Right renal pelvis (tissue), 4 donors: ENCODE data around the gene RECQL5. TPM values are rescaled to one million over a fixed set of nuclear protein-coding genes. Genes with fewer than 3 reads are reported as not detected.

ENCODE experiments used
- DNase-seq, 4 donors: peaks; one replicate each; pipeline ENCODE4 v3.0.0-alpha.2; 2013; ENCODE audit warnings: low read depth in 4 of 4, low spot score in 3 of 4, missing footprints in 1 of 4
- polyA plus RNA-seq, 4 donors: library from polyadenylated mRNA; unstranded; fragments of 120-200 nt; gene quantifications; one replicate each; pipeline ENCODE4 v1.2.1, GENCODE V29; 2013; ENCODE audit not compliant: insufficient read length in 4 of 4

Gene RECQL5
- polyA plus RNA-seq, 4 donors: 33.7 to 46.5 (median 38.7) TPM

DNA sequence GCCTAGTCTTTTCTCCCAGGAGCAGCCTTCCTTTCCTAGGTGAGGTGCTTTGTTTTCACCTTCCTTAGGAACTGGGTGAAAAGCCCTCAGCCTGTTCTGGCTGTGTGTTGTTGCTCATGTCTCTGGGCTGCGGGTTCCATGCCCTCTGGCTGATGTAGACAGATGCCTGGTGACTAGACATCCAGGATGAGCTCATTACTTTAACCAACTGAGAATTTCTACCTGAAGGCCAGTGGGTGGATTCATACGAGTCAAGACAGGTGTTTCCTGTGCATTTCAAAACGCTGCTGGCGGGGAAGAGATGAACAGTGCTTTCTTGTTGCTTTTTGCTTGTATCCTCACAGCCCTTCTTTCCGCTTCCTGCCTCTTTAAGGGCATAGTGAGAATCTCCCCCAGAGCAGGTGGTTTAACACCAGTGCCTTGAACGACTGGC is 22.5 kb upstream of the RECQL5 start:
- DNase-seq: no peak

DNA sequence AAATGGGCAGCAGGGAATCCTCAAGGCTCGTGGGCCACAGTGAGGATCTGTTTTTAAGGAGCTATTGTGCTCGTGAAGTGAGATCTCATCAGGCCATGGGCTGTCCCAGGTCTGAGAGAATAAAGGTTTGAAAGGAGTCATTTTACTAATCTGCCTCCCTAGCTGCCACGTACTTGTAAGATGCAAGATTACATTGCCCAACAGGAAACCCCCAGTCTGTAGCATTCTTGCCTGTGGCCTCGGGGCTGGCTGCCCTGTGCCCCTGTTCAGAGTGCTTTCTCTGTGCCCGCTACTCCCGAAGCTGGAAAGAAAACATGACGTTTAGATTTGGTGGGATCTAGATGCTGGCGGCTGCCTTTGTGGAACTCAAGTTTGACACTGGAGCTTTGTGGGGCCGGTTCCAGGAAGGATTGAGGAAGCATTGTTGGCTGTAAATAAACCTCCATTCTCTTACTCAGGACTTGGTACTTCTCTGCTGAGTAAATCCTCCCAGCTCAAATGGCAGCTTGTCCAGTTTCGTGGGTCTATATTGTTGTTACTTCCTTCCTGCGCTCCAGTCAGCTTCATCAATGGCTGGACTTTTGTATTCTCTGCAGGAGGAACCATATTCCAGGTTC is 21.4 kb upstream of the RECQL5 start:
- DNase-seq: no peak

DNA sequence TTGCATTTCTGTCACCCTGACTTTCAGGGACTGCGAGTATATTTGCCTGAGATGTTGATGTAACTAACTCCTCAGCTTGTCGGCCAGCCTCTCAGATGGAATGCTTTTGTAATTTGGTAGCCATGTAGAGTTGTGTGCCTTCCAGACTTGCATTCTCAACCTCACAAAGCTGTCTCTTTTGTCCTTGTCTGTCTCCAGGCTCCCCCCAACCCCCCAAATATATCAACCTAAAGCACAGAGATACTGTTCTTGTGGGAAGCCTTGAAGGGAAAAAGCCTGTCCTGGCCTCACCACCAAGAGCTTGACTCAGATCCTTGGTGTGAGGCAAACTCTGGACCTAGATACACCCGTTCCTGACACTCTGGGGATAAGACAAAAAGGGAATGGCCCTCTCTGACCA is 18.5 kb upstream of the RECQL5 start:
- DNase-seq: no peak

DNA sequence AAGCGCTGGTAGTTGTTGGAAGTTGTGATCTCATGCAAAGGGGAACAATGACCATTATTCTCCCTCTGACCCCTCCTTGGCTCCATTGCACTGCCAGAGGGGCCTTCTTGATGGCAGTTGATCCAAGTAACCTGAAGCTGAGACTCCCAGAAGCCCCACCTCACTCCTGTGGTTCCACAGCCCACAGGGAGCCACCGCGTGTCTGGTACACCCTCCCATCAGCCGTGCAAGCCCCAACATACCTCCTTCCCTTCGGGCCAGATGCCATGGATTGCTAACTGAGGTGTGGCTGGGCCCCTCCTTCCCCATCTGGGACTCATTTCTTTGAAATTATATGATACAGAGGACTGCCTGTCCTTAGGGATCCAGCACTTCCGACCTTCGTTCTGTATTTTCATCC is 18.0 kb upstream of the RECQL5 start:
- no peak for DNase-seq

DNA sequence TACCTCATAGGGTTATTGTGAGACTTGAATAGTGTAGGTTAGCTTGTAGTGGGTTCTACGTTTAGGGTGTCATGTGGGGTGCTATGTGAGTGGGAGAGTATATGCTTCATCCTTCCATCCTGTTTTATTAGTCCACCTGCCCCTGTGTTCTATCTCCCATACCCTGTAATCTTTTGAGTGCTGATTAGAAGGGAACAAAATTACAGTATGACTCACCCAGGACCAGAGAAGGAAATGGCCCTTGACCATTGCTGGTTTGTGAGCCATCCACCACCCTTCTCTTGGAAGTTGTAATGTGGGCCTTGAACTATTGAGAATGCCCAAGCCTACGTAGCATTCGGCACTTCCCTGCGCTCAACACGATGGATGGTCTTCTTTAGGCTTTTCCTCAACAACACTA is 17.3 kb upstream of the RECQL5 start:
- no peak for DNase-seq

DNA sequence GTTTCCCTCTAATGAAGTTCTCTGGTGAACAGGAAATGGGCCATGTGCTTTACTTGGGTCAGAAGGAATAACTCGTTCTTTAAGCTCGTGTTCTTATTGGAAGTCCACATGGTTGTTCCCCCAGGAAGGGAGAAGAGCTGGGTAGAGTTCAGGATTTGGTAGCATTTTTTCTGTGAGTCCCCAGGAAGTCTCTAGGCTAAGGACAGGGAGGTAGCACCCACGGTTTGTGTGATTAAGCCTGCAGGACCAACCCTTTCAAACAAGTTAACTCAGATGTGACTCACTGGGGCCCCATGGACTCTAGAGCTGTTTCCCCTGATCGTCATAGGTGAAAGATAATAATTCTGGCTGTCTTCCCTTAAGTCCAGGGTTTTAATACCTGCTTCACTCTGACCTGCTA is 16.6 kb upstream of the RECQL5 start:
- no peak for DNase-seq

DNA sequence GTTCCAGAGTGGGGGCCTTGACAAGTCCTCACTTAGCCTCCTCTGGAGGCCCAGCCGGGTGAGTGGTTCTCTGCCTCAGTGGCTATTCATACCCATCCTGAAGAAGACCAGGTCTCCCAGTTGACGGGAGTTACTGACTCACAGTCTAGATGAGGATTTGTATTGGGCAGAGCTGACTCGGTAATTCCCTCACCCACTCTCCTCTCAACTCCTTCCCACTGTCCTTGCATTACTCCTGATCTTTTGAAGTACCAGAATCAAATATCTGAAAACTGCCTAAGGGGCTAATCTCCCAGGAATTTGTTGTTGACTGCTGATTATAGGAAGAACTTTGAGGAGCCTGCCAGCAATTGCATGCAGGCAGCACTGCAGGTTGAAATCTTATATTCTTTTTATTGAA is 14.3 kb upstream of the RECQL5 start:
- no peak for DNase-seq

DNA sequence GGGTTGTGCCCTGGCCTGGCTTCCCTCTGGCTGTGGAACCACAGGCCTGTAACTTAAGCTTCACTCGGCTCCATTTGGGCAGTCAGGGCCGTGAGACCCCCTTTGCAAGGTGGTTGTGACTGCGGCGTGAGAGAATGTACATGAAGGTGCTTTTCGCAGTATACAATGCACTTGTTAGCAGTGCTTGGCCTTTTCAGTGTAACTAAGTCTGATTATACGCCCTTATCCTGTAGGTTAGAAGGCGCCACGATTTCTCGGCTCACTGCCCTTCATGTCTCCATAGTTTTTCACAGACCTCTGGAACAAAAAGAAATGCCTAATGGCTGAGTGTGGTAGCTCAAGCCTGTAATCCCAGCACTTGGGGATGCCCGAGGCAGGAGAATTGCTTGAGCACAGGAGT is 13.5 kb upstream of the RECQL5 start:
- no peak for DNase-seq

DNA sequence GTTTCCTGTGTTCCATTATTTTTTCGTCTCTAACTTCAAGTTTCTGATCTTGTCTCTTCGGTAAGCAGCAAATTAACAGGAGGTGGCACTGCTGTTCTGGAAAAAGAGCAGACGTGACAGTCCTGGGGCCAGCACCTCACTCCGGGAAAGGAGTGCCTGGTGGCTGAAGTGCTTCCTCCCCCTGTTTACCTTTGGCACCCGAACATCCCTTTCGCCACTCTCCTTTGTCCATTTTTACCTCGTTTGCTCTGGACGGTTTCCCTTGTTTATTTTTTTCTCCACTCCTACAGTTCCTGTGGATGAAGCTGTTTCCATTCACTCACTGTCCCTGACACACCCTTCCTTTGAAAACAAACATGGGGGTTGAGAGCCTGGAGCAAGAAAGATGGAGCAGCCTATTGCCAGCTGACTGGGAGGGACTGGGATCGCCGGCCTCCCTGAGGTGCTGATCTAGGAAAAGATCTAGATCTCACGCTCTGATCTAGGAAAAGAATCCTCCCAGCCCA is 12.8 kb upstream of the RECQL5 start:
- DNase-seq: no peak

DNA sequence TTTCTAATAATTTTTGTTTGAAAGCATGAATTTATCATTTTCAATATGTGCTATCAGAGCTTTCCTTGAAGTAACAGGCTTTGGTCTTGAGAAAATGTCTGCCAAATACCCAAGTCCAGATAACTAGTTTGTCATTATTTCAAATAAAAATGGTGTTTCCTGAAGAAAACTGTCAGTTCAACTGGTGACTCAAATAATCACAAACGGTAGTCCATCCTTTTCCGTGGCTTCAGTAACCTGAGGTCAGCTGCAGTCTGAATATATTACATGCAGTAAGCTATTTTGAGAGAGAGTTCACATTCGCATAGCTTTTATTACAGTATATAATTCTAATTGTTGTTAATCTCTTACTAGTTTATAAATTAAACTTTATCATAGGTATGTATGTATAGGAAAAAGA is 9.5 kb upstream of the RECQL5 start:
- no peak for DNase-seq

DNA sequence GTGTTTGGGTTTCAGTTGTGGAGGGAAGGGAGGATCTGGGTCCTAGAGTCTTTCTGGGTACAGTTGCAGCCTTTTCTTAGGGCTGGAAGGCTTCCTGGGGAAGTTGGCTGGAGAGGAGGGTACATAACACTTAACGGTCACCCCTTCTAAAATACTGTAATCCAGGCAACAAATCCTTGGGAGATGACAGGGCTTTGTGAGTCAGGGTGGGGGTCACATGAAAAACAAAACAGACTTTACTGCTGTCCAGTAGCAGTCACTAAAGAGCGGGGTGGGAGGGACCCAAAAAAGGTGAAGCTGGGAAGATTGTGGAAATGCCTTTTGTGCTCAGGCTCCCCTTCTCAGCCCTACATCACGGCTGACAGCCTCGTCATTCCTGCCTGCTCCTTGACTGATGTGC is 6.5 kb upstream of the RECQL5 start:
- no peak for DNase-seq

DNA sequence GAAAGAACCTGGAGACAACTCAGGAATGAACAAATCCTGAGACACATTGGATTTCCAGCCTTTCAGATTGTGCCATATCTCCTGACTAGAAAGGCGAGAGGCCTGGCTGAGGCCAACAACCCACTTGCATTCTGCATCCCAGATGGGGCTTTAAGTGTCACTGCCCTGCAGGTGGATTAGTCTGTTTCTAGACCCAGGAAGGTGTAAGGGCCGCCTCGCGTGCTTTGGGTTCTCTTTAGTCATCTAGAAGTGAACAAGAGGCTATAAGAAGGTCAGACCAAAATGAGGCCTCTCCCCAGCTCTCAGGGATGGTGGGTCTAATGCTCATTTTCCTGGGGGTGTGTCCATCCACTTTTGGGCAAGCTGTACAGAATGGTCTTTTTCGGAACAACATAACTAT is 5.1 kb upstream of the RECQL5 start:
- no peak for DNase-seq

DNA sequence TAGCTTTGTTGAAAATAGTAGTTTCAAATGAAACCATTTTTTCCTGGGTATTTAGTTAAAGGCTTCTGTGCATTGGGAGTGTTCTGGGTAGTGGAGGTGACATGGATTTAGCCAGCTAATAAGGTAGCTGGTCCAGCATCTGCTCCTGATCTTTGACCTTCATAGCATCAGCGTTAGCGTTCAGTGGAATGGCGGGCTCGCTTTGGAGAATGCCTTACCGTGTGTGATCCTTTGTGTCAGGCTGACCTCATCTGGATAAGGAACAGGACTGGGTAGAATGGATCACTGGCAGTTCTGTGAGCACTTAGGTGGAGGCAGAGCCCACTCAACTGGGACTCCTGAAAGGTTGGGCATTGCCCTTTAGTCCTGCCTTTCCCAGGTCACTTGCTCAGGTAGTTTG is 3.9 kb upstream of the RECQL5 start:
- no peak for DNase-seq

DNA sequence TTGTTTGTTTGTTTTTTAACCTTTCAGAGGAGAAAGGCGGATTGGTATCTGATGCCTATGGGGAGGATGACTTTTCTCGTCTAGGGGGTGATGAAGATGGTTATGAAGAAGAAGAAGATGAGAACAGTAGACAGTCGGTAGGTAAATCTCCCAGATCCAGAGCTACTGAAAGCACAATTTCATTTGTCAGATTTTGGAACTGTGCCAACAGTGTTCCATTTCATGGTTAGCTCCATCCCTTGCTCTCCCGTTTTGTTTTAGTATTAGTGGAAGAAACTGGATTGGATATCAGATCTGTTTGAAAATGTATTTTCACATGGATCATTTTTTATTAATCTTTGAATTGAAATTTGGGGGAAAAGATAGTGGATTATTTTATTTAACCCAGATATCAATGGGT is 1.5 kb upstream of the RECQL5 start:
- DNase-seq: no peak

DNA sequence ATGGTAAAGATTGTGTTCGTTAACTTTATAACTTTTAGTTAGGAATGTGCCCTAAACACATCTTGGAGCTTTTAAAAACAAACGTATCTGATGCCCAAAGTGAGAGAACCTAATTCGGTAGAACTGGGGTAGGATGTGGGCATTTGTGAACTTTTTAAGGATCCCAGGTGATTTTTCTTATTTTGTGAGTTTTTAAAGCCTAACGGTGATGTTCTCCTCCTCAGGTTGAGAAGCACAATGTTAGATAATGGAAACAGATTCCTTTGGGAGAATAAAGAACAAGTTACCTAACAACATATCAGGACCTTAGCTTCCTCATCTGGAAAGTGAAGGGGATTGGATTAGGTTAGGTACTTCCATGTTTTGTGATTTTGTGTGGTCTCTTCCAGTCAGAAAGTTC is 871 bp upstream of the RECQL5 start:
- no peak for DNase-seq

DNA sequence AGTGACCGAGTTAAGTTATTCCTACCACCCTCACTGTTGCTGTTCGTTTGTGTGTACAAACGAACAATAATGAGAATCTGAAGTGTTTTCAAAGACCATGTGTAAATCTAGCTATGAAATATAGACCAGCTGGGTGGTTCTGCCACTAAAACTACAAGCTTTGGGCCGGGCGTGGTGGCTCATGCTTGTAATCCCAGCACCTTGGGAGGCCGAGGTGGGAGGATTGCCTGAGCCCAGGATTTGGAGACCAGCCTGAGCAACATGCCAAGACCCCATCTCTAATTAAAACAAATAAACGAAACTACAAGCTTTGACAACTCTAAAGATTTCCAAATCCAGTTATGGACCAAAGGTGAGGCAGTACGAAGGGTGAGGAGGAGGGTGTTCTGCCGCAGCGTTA is 973 bp downstream of the RECQL5 start:
- DNase-seq: no peak

DNA sequence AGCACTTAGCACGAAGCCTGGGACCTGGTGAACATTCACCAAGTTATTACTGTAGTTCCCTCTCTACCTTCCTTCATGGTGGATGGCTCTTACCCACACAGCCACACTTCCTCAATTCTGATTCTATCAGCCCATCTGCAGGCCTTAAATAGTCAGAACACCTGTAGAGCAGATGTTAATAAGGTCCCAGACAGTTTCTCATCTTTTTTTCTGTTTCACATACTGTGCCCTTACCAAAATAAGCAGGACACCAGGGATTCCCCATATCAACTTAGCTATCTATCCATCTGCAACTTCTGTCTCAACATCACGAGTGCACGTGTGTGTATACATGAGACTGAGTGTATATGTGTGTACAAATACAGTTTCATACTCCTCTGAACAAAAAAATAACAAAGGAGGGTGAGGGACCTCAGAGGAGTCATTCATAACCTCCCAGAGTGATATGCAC is 2.8 kb downstream of the RECQL5 start:
- no peak for DNase-seq

DNA sequence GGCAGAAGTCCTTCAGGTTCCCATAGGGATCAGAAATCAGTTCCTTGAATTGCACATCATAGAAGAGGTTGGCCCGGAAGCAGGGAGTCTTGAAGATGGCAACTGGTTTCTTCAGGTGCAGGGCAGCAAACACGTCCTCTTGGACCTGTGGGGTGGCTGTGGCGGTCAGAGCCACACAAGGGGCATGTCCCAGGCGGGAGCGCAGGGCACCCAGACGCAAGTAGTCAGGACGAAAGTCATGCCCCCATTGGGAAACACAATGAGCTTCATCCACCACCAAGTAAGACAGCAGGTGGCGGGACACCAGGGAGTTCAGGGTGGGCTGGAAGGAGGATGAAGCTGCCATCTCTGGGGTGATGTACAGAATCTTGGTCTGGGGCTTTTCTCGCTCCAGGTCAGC is 4.4 kb downstream of the RECQL5 start:
- DNase-seq: no peak

DNA sequence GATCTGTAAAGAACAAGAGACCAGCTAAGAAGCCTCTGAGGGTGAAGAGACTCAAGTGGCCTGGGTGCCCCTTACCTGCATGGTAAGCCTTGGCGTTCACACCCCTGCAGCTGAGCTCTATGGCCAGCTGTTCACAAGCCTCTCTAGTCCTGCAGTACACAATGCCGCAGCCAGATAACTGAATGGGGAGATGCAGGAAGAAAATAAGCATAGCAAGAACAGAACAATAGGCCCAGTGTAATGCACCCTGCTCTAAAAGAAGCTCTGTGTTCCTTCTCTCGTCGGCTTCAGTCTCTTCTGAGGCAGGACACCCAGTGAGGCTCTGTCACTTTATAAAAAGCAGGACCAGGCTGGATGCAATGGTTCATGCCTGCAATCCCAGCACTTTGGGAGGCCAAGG is 5.4 kb downstream of the RECQL5 start:
- no peak for DNase-seq

DNA sequence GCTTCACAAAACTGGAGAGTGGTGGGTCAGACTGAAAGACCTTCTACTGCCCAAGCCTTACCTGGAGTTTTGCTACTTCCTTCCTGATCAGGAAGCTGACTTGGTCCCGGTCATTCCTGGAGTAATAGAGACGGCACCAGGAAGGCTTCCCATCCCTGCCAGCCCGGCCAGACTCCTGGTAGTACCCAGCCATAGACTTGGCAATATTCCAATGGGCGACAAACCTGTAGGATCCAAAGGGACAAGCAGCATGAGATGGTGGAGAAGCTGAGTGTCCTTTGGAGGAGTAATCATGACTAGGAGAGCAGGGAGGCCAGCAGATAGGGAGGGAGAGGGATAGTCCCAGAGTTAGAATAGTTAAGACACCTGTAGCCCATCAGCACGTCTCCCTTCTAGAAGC is 8.7 kb downstream of the RECQL5 start:
- no peak for DNase-seq

DNA sequence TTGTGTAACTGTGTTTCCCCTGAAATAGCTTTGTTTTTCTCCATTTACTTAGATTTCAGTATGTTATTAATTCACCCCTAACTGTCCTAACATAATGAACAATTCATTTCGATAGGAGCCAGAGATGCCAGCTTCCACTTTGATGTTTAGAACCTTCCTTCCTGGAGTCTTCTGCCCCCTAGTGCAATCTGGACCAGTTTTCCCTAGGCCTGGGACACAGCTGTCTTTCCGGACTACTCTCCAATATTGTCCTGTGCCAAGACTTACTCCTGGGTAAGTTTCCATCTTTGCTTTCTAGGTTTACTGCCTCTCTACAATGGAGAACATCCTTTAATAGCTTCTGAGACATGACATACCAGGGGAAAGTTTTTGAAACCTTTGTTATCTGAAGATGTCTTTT is 12.8 kb downstream of the RECQL5 start:
- no peak for DNase-seq

DNA sequence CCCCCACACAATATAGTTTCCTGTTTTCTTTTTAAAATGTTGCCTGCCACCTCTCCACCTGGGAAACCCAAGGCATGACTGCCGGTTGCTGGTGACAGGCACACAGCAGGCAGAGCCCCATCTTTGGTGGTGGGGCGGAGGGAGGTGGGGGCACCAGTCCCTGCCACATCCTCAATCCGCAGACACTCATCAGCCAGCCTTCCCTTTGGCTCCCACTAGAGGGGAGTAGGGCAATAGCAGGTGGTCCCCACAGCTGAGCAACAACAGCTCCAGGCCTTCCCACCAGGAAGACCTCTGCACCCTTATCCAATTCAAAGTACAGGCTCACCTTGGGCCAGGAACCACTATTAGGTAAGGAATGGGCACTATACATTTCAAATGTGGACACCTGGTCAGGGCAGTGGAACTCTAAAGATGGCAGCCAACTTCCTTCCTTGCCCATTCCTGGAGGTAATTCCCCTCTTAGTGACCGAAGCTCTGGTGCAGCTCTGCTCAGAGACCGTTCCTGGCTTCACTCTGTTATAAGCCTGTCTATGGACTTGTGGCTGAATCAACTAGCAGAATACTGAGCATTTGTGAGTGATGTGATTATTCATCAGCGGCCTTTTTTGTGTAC is 13.9 kb downstream of the RECQL5 start:
- no peak for DNase-seq

DNA sequence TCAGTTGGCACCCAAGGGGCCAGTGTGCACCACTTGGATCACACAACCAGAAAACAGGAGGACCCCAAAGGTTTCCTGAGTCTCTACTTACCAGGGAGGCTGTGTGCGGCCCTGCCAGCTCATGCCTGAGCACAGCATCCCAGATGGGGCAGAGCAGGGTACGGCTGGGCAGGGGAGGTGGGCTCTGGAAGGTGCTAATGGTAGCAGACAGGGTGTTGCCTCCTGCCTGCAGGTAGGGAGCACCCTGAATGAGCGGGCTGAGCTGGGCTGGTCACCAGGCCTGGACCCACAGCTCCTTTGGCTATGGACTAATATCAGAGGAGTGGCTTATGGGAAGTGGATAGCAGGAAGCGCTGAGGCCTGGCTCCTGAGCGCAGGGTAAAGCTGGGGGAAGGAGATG is 14.6 kb downstream of the RECQL5 start:
- DNase-seq: no peak
